IMR-90 (cell line): ENCODE measurements around the gene DAP3.

Source experiments
- CEBPB ChIP-seq: IDR thresholded peaks from 2 replicates; pipeline ENCODE4 v1.6.1; 2012; ENCODE audit warnings: low read depth, low read length, improper control_type of control experiment
- CTCF ChIP-seq: conservative IDR thresholded peaks from 2 replicates; pipeline ENCODE4 v1.5.1; 2012; ENCODE audit warnings: mild to moderate bottlenecking, low read depth, low read length, improper control_type of control experiment
- MAZ ChIP-seq: IDR thresholded peaks from 2 replicates; pipeline ENCODE4 v1.6.1; 2012; ENCODE audit warnings: low read depth, mild to moderate bottlenecking, low read length, improper control_type of control experiment, moderate library complexity, borderline replicate concordance
- POLR2A ChIP-seq: IDR thresholded peaks from 2 replicates; pipeline ENCODE4 v1.6.1; 2012; ENCODE audit warnings: mild to moderate bottlenecking, low read depth, low read length
- USF2 ChIP-seq: fragments of 150-350 bp; IDR thresholded peaks from 2 replicates; pipeline ENCODE4 v1.6.1; 2017; ENCODE audit warnings: mild to moderate bottlenecking, antibody characterized with exemption, low read length, low read depth

- no peak for TF ChIP-seq CTCF
- no peak for TF ChIP-seq USF2
- no peak for TF ChIP-seq CEBPB
- TF ChIP-seq POLR2A, result no peak
- TF ChIP-seq MAZ, result no peak
These were observed 19.4 kb upstream of the DAP3 start for GRCh38 chr1:155669233-155670162.
